ENCODE results near the gene AP5M1.

AP5M1 gene

DNA sequence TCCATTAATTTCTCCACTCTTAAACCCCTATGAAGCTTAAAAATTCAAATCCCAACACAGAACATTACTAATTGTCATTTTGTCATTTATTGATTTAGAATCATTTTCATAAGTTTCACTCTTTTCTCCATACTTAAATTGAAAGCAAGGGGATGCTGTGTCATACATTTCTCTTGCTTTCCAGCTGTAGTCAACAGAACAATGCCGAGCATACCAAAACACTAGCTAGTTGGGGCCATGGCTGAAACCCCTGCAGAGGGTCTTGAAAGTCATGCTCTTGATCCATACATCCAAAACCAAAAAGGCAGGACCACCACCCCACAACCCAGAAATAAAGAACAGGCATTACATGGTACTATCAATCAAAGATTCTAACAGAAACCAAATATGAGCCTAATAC lies 9.1 kb upstream of the AP5M1 start:
- Histone ChIP-seq H3K4me2 (ENCODE audit: low read length) (no peak overlapping the region), H3K27me3 (ENCODE audit: control insufficient read depth, low read length) (no peaks in the 10 kb centered on the region), H3K4me3 (ENCODE audit: low read length) (no peak overlapping the region), H3K9me2 (replicated peaks; ENCODE audit: control insufficient read depth, low read length) (no peaks in the 10 kb centered on the region), H3K9me3 (ENCODE audit: control insufficient read depth, insufficient read depth, low read length) (no peaks in the 10 kb centered on the region), H3F3A (ENCODE audit: control insufficient read depth, insufficient read depth) (no peaks in the 10 kb centered on the region), H3K79me2 (ENCODE audit: control insufficient read depth, low read length) (peaks cover 90% of the 10 kb centered on the region), H3K27ac (ENCODE audit: low read depth, low read length) (no peak overlapping the region), H4K20me1 (ENCODE audit: control insufficient read depth, insufficient read depth, low read depth, low read length) (peaks cover 9% of the 10 kb centered on the region), H3K4me1 (ENCODE audit: control insufficient read depth, low read length) (no peaks in the 10 kb centered on the region), H3K36me3 (ENCODE audit: control insufficient read depth, low read length) (peaks cover 13% of the 10 kb centered on the region)
- TF ChIP-seq, protein P1, sequence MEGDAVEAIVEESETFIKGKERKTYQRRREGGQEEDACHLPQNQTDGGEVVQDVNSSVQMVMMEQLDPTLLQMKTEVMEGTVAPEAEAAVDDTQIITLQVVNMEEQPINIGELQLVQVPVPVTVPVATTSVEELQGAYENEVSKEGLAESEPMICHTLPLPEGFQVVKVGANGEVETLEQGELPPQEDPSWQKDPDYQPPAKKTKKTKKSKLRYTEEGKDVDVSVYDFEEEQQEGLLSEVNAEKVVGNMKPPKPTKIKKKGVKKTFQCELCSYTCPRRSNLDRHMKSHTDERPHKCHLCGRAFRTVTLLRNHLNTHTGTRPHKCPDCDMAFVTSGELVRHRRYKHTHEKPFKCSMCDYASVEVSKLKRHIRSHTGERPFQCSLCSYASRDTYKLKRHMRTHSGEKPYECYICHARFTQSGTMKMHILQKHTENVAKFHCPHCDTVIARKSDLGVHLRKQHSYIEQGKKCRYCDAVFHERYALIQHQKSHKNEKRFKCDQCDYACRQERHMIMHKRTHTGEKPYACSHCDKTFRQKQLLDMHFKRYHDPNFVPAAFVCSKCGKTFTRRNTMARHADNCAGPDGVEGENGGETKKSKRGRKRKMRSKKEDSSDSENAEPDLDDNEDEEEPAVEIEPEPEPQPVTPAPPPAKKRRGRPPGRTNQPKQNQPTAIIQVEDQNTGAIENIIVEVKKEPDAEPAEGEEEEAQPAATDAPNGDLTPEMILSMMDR (IDR thresholded peaks at IDR 0.05; ENCODE audit: low read depth, low read length, poor library complexity, severe bottlenecking): no peak
- TF ChIP-seq EZH2phosphoT487 (IDR thresholded peaks at IDR 0.05; ENCODE audit: borderline replicate concordance, low read length): no peak

DNA sequence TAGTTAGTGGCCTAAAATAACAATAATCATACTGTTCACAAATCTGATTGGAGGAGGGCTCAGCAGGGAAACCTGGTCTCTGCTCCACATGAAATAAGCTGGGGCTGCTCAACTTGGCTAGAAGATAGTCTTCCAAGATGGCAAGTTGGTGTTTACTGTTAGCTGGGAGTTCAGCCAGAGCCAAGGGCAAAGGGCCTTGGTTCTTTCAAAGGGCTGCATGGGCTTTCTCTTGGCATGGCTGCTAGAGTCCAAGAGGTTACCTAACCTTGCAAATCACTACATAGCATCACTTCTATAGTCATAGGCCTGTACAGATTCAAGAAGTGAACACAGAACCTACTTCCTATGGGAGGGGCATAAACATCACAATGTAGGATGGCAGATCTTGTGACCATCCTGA lies 7.2 kb upstream of the AP5M1 start:
- Histone ChIP-seq H3K9me2 (replicated peaks; ENCODE audit: control insufficient read depth, low read length) (no peaks in the 10 kb centered on the region), H3K4me3 (ENCODE audit: low read length) (no peak overlapping the region), H3F3A (ENCODE audit: control insufficient read depth, insufficient read depth) (no peaks in the 10 kb centered on the region), H3K27me3 (ENCODE audit: control insufficient read depth, low read length) (no peaks in the 10 kb centered on the region), H3K9me3 (ENCODE audit: control insufficient read depth, insufficient read depth, low read length) (no peaks in the 10 kb centered on the region), H3K36me3 (ENCODE audit: control insufficient read depth, low read length) (peaks cover 6% of the 10 kb centered on the region), H3K27ac (ENCODE audit: low read depth, low read length) (no peak overlapping the region), H3K4me2 (ENCODE audit: low read length) (no peak overlapping the region), H3K4me1 (ENCODE audit: control insufficient read depth, low read length) (peaks cover 7% of the 10 kb centered on the region), H3K79me2 (ENCODE audit: control insufficient read depth, low read length) (peaks cover 89% of the 10 kb centered on the region), H4K20me1 (ENCODE audit: control insufficient read depth, insufficient read depth, low read depth, low read length) (peaks cover 7% of the 10 kb centered on the region; the same call in 1 of the 2 replicates)
- TF ChIP-seq EZH2phosphoT487 (IDR thresholded peaks at IDR 0.05; ENCODE audit: borderline replicate concordance, low read length): no peak
- TF ChIP-seq, protein P1 (IDR thresholded peaks at IDR 0.05; ENCODE audit: low read depth, low read length, poor library complexity, severe bottlenecking): no peak

DNA sequence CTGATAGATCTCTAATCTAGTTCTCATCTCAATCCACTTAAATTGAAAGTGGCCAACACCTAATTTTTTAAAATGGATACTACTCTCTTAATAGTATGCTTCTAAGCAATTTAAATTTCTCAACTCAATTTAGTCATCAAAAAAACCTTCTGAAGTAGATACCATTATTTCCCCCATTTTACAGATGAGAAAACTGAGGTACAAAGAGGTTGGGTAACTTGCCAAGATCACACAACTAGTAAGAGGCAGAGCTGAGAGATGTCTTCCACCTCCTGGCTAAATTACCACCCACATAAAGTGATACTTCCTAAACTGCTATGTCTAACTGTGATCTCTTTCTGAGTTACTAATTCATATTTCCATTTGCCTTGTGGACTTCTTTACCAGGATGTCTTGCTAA lies 6.7 kb upstream of the AP5M1 start:
- peaks cover 11% of the 10 kb centered on the region for H3K4me1 ChIP-seq (ENCODE audit: control insufficient read depth, low read length)

More for the DNA sequence above, 6.7 kb upstream of the AP5M1 start:
- Histone ChIP-seq H3K27me3 (ENCODE audit: control insufficient read depth, low read length) (no peaks in the 10 kb centered on the region), H3K4me3 (ENCODE audit: low read length) (no peak overlapping the region), H3K36me3 (ENCODE audit: control insufficient read depth, low read length) (peaks cover under 1% of the 10 kb centered on the region), H3F3A (ENCODE audit: control insufficient read depth, insufficient read depth) (no peaks in the 10 kb centered on the region), H3K9me3 (ENCODE audit: control insufficient read depth, insufficient read depth, low read length) (no peaks in the 10 kb centered on the region), H4K20me1 (ENCODE audit: control insufficient read depth, insufficient read depth, low read depth, low read length) (peaks cover 7% of the 10 kb centered on the region; the same call in 1 of the 2 replicates), H3K27ac (ENCODE audit: low read depth, low read length) (no peak overlapping the region), H3K9me2 (replicated peaks; ENCODE audit: control insufficient read depth, low read length) (no peaks in the 10 kb centered on the region), H3K79me2 (ENCODE audit: control insufficient read depth, low read length) (peaks cover 89% of the 10 kb centered on the region), H3K4me2 (ENCODE audit: low read length) (no peak overlapping the region)
- TF ChIP-seq, protein P1 (IDR thresholded peaks at IDR 0.05; ENCODE audit: low read depth, low read length, poor library complexity, severe bottlenecking): no peak
- TF ChIP-seq EZH2phosphoT487 (IDR thresholded peaks at IDR 0.05; ENCODE audit: borderline replicate concordance, low read length): no peak

Data from DOHH2 (cell line).